ENCODE measurements around the gene CCL11. TPM values are rescaled to one million over a fixed set of nuclear protein-coding genes. Genes with fewer than 3 reads are reported as not detected.

Gene CCL11
- polyA plus RNA-seq, 1 donor from 2014 or later, result not detected

Other genes starting within 250 kb of the CCL11 start
- gene CCL2, start 30.5 kb upstream of the CCL11 start, polyA plus RNA-seq, result 0.57 TPM in 1 of 2 replicates, not detected in the other
- gene CCL7, start 15.5 kb upstream of the CCL11 start, polyA plus RNA-seq, result not detected in 2 replicates
- gene CCL8, start 33.7 kb downstream of the CCL11 start, polyA plus RNA-seq, result not detected in 2 replicates
- gene CCL13, start 70.7 kb downstream of the CCL11 start, polyA plus RNA-seq, result not detected in 2 replicates
- gene CCL1, start 77.5 kb downstream of the CCL11 start, polyA plus RNA-seq, result not detected in 2 replicates

All from neural cell (in vitro differentiated cells).